ENCODE results near the gene E2F4. TPM values are rescaled to one million over a fixed set of nuclear protein-coding genes. Genes with fewer than 3 reads are reported as not detected.
A peak's percentile ranks its signal among the peaks of the same experiment; 100 is the strongest.

Gene E2F4
- total and polyA plus RNA-seq, 2 of the 13 experiments (the other 11 are each of a cell fraction or from before 2014, with no cell fraction given), result 84.8 to 91.2 TPM

DNA sequence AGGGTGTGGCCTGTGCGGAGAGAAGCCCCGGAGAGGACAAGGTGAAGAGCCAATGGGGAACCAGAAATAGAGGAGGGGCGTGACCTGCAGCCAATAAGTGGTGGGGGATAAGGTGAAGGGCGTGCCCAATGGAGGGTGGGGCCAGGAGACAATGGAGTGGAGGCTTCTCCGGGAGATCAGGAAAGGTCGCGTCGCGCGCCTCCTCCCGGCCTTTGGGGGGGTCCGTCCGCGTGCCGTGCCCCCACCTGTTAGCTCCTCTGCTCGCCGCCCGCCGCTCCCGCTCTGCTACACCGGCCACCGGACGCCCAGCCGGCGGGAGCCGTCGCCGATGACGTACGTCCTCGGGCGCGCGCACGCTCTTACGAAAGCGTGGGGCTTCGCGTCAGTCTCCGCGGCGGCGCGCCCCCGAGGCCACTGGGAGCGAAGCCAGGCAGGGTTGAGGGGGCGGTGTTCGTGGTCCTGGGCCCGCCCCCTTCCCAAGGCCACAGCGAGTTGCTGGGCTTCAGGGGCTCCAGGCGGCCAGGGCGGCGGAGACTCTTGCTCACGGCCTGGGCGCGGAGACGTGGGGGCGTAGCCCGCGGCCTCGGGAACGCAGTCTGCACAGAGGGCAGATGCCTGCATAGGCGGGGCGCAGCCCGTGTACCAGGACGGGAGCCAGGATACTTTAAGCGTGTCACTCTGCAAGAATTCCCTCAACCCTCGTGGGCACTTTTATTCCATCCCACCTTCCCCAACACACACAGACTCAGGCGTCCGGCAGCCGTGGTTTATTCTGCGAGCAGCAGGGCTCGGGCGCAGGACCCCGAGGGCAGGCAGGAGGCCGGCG lies 8.1 kb upstream of the E2F4 start, which contains the start of gene MATCAP1 (continued):
- TF ChIP-seq, protein P1, sequence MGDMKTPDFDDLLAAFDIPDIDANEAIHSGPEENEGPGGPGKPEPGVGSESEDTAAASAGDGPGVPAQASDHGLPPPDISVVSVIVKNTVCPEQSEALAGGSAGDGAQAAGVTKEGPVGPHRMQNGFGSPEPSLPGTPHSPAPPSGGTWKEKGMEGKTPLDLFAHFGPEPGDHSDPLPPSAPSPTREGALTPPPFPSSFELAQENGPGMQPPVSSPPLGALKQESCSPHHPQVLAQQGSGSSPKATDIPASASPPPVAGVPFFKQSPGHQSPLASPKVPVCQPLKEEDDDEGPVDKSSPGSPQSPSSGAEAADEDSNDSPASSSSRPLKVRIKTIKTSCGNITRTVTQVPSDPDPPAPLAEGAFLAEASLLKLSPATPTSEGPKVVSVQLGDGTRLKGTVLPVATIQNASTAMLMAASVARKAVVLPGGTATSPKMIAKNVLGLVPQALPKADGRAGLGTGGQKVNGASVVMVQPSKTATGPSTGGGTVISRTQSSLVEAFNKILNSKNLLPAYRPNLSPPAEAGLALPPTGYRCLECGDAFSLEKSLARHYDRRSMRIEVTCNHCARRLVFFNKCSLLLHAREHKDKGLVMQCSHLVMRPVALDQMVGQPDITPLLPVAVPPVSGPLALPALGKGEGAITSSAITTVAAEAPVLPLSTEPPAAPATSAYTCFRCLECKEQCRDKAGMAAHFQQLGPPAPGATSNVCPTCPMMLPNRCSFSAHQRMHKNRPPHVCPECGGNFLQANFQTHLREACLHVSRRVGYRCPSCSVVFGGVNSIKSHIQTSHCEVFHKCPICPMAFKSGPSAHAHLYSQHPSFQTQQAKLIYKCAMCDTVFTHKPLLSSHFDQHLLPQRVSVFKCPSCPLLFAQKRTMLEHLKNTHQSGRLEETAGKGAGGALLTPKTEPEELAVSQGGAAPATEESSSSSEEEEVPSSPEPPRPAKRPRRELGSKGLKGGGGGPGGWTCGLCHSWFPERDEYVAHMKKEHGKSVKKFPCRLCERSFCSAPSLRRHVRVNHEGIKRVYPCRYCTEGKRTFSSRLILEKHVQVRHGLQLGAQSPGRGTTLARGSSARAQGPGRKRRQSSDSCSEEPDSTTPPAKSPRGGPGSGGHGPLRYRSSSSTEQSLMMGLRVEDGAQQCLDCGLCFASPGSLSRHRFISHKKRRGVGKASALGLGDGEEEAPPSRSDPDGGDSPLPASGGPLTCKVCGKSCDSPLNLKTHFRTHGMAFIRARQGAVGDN (CRISPR knock-in tag; IDR thresholded peaks at IDR 0.05), result peak; percentile 97
- TF ChIP-seq ZNF773 (CRISPR knock-in tag; IDR thresholded peaks at IDR 0.05; ENCODE audit: borderline replicate concordance) (0 out of 2 replicates have a peak, but pooled peaks have one; percentile 20), ZNF44 (CRISPR knock-in tag; IDR thresholded peaks at IDR 0.05) (peak; percentile 80; the same call in 1 of the 2 replicates), KDM2A (CRISPR knock-in tag; IDR thresholded peaks at IDR 0.05; ENCODE audit: borderline replicate concordance, low read depth) (peak; percentile 80), ZNF883 (CRISPR knock-in tag; IDR thresholded peaks at IDR 0.05; ENCODE audit: not compliant biosample characterization) (peak; percentile 59), RXRB (CRISPR knock-in tag; IDR thresholded peaks at IDR 0.05; ENCODE audit: borderline replicate concordance) (peak; percentile 51; the same call in 1 of the 2 replicates), SMARCC2 (IDR thresholded peaks at IDR 0.05) (no peak), ARNT (IDR thresholded peaks at IDR 0.05) (no peak), TCF7 (IDR thresholded peaks at IDR 0.05; ENCODE audit: low read depth) (no peak), ZNF446 (CRISPR knock-in tag; IDR thresholded peaks at IDR 0.05) (no peak), SP1 (IDR thresholded peaks at IDR 0.05) (peak; percentile 69; the same call in 1 of the 2 replicates), SP1 (CRISPR knock-in tag; IDR thresholded peaks at IDR 0.05) (peak; percentile 95), FOSL1 (CRISPR knock-in tag; IDR thresholded peaks at IDR 0.05; ENCODE audit: borderline replicate concordance) (no peak), ETV5 (CRISPR knock-in tag; IDR thresholded peaks at IDR 0.05; ENCODE audit: borderline replicate concordance) (peak; percentile 40; the same call in 1 of the 2 replicates)
- TF ChIP-seq, protein P2, sequence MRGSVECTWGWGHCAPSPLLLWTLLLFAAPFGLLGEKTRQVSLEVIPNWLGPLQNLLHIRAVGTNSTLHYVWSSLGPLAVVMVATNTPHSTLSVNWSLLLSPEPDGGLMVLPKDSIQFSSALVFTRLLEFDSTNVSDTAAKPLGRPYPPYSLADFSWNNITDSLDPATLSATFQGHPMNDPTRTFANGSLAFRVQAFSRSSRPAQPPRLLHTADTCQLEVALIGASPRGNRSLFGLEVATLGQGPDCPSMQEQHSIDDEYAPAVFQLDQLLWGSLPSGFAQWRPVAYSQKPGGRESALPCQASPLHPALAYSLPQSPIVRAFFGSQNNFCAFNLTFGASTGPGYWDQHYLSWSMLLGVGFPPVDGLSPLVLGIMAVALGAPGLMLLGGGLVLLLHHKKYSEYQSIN (CRISPR knock-in tag; IDR thresholded peaks at IDR 0.05; ENCODE audit: borderline replicate concordance), result no peak
- TF ChIP-seq, protein P3, sequence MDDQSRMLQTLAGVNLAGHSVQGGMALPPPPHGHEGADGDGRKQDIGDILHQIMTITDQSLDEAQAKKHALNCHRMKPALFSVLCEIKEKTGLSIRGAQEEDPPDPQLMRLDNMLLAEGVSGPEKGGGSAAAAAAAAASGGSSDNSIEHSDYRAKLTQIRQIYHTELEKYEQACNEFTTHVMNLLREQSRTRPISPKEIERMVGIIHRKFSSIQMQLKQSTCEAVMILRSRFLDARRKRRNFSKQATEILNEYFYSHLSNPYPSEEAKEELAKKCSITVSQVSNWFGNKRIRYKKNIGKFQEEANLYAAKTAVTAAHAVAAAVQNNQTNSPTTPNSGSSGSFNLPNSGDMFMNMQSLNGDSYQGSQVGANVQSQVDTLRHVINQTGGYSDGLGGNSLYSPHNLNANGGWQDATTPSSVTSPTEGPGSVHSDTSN (CRISPR knock-in tag; IDR thresholded peaks at IDR 0.05; ENCODE audit: borderline replicate concordance), result 0 out of 2 replicates have a peak, but pooled peaks have one; percentile 18
- TF ChIP-seq, protein P4, sequence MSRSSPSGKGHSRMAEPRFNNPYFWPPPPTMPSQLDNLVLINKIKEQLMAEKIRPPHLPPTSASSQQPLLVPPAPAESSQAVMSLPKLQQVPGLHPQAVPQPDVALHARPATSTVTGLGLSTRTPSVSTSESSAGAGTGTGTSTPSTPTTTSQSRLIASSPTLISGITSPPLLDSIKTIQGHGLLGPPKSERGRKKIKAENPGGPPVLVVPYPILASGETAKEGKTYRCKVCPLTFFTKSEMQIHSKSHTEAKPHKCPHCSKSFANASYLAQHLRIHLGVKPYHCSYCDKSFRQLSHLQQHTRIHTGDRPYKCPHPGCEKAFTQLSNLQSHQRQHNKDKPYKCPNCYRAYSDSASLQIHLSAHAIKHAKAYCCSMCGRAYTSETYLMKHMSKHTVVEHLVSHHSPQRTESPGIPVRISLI (CRISPR knock-in tag; IDR thresholded peaks at IDR 0.05; ENCODE audit: borderline replicate concordance), result 0 out of 2 replicates have a peak, but pooled peaks have one; percentile 42
- TF ChIP-seq, protein P5, sequence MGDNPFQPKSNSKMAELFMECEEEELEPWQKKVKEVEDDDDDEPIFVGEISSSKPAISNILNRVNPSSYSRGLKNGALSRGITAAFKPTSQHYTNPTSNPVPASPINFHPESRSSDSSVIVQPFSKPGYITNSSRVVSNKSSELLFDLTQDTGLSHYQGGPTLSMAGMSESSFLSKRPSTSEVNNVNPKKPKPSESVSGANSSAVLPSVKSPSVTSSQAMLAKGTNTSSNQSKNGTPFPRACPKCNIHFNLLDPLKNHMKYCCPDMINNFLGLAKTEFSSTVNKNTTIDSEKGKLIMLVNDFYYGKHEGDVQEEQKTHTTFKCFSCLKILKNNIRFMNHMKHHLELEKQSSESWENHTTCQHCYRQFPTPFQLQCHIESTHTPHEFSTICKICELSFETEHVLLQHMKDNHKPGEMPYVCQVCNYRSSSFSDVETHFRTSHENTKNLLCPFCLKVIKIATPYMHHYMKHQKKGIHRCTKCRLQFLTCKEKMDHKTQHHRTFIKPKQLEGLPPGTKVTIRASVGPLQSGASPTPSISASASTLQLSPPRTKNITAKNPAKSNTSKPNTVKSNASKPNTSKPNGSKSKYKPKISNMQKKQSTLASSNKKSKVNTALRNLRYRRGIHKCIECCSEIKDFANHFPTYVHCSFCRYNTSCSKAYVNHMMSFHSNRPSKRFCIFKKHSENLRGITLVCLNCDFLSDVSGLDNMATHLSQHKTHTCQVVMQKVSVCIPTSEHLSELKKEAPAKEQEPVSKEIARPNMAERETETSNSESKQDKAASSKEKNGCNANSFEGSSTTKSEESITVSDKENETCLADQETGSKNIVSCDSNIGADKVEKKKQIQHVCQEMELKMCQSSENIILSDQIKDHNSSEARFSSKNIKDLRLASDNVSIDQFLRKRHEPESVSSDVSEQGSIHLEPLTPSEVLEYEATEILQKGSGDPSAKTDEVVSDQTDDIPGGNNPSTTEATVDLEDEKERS (CRISPR knock-in tag; IDR thresholded peaks at IDR 0.05), result 0 out of 2 replicates have a peak, but pooled peaks have one; percentile 57
